LNCAP (cell line): ENCODE data around the gene GNL2.

Source experiments
- CTCF ChIP-seq: fragments of 450-650 bp; IDR thresholded peaks from 2 replicates; pipeline ENCODE4 v1.5.1; 2017; ENCODE audit warnings: mild to moderate bottlenecking

The GNL2 gene

GRCh38 chr1:37553927-37554808 is 41.6 kb downstream of the GNL2 start, which contains the start of gene SNIP1:
SNIP1 (minus strand) TSS chr1:37554293; CDS start chr1:37554229, 64 bp downstream.
- no peak for TF ChIP-seq CTCF

GRCh38 chr1:37553598-37553926 is 42.2 kb downstream of the GNL2 start:
- TF ChIP-seq CTCF = no peak

GRCh38 chr1:37549341-37549740 is 46.4 kb downstream of the GNL2 start:
- TF ChIP-seq CTCF = no peak

- TF ChIP-seq CTCF = no peak
Observed at GRCh38 chr1:37545019-37545418, 50.7 kb downstream of the GNL2 start.

GRCh38 chr1:37544530-37544929 is 51.2 kb downstream of the GNL2 start:
- no peak for TF ChIP-seq CTCF

GRCh38 chr1:37540036-37540785 is 55.5 kb downstream of the GNL2 start:
- no peak for TF ChIP-seq CTCF

GRCh38 chr1:37537378-37537777 is 58.4 kb downstream of the GNL2 start:
- no peak for TF ChIP-seq CTCF
